NOMO-1 treated with dmso at 0.1 percent for 144 hours (cell line): ENCODE measurements around the gene REX1BD.
"Not testable (repeated sequence)": the region's sequence is repeated elsewhere in the genome, so short reads cannot be mapped to it uniquely, and the experiment has no call there.

Experiments used
- DNase-seq: peaks from one replicate; lab custom pipeline; 2025; ENCODE audit not compliant: unreplicated experiment; lab: John Stamatoyannopoulos, UW

REX1BD gene

GRCh38 chr19:18577365-18577914 is 11.2 kb upstream of the REX1BD start:
- no peak for DNase-seq

- no peak for DNase-seq
These were observed 8.3 kb upstream of the REX1BD start for GRCh38 chr19:18580311-18580710.

- DNase-seq, result peak; percentile 43
These were observed 2.3 kb upstream of the REX1BD start for GRCh38 chr19:18586306-18586705.

- DNase-seq, result no peak
These were observed 1.0 kb upstream of the REX1BD start for GRCh38 chr19:18587561-18587960.

GRCh38 chr19:18587962-18588610 is 512 bp upstream of the REX1BD start:
- DNase-seq, result no peak

GRCh38 chr19:18589380-18590272 is 1.0 kb downstream of the REX1BD start:
- peak; percentile 23 for DNase-seq

GRCh38 chr19:18590273-18591272 is 2.0 kb downstream of the REX1BD start:
- no peak for DNase-seq

- DNase-seq, result no peak
These were observed 3.3 kb downstream of the REX1BD start for GRCh38 chr19:18591735-18592385.

- DNase-seq, result not testable (repeated sequence)
These were observed 4.1 kb downstream of the REX1BD start for GRCh38 chr19:18592732-18593131.

GRCh38 chr19:18593367-18594095 is 4.9 kb downstream of the REX1BD start:
- DNase-seq, result no peak

- peak; percentile 80 for DNase-seq
These were observed 5.7 kb downstream of the REX1BD start for GRCh38 chr19:18594096-18594823.

GRCh38 chr19:18594824-18595373 is 6.3 kb downstream of the REX1BD start:
- no peak for DNase-seq

- DNase-seq, result no peak
These were observed 6.9 kb downstream of the REX1BD start for GRCh38 chr19:18595475-18595874.

GRCh38 chr19:18596752-18597157 is 8.2 kb downstream of the REX1BD start:
- peak; percentile 47 for DNase-seq

GRCh38 chr19:18597809-18598660 is 9.4 kb downstream of the REX1BD start:
- DNase-seq, result no peak

GRCh38 chr19:18599485-18599884 is 10.9 kb downstream of the REX1BD start:
- no peak for DNase-seq

- not testable (repeated sequence) for DNase-seq
These were observed 12.2 kb downstream of the REX1BD start for GRCh38 chr19:18600692-18601397.
